Skeletal muscle tissue (tissue), 4 donors: ENCODE results near the gene MARCHF3. TPM values are rescaled to one million over a fixed set of nuclear protein-coding genes. Genes with fewer than 3 reads are reported as not detected.
A peak's percentile ranks its signal among the peaks of the same experiment; 100 is the strongest.
"Not testable (repeated sequence)": the region's sequence is repeated elsewhere in the genome, so short reads cannot be mapped to it uniquely, and the experiment has no call there.

ENCODE experiments used
- H3K27ac ChIP-seq: one replicate; pipeline ENCODE4 v1.7.0; 2013; ENCODE audit warnings: mild to moderate bottlenecking, low read depth, low read length, inconsistent platforms
- H3K27me3 ChIP-seq, 3 donors: one replicate each; pipeline ENCODE4 v1.7.0; 2013; ENCODE audit warnings: low read length in 3 of 3; ENCODE audit not compliant: control insufficient read depth in 3 of 3, insufficient read depth in 3 of 3
- H3K36me3 ChIP-seq, 3 donors: one replicate each; pipeline ENCODE4 v1.7.0; 2013; ENCODE audit warnings: low read length in 3 of 3; ENCODE audit not compliant: control insufficient read depth in 3 of 3, insufficient read depth in 3 of 3
- H3K4me1 ChIP-seq, 3 donors: one replicate each; pipeline ENCODE4 v1.7.0; 2013; ENCODE audit warnings: low read length in 3 of 3, mild to moderate bottlenecking in 3 of 3; ENCODE audit not compliant: control insufficient read depth in 3 of 3, insufficient read depth in 3 of 3
- H3K4me3 ChIP-seq, 3 donors: one replicate each; pipeline ENCODE4 v1.7.0; 2013; ENCODE audit warnings: low read length in 3 of 3
- H3K9ac ChIP-seq, 3 donors: one replicate each; pipeline ENCODE4 v1.7.0; 2013; ENCODE audit warnings: low read length in 3 of 3, mild to moderate bottlenecking in 3 of 3, moderate library complexity in 2 of 3, low read depth in 1 of 3
- H3K9me3 ChIP-seq, 3 donors: one replicate each; pipeline ENCODE4 v1.7.0; 2013; ENCODE audit warnings: low read length in 3 of 3; ENCODE audit not compliant: control insufficient read depth in 3 of 3
- total RNA-seq: library from RNA; depleted of rRNA; stranded (reverse); fragments of >200 nt; gene quantifications from one replicate; pipeline ENCODE4 v1.2.3, GENCODE V29; 2014
- donor health status: Osteomylitis.

The MARCHF3 gene
- total RNA-seq, 1 donor from 2014 or later = 18.8 TPM

- not testable (repeated sequence) for H3K9me3 ChIP-seq, H3K27me3 ChIP-seq, H3K9ac ChIP-seq, H3K4me3 ChIP-seq, H3K36me3 ChIP-seq, H3K27ac ChIP-seq
- peaks cover 15 to 33% (median 17%) of the 10 kb centered on the region in 3 donors for H3K4me1 ChIP-seq
Observed at GRCh38 chr5:127005282-127005681, 25.1 kb downstream of the MARCHF3 start.

- peak overlapping the region; percentile 2 for H3K27ac ChIP-seq
Observed at GRCh38 chr5:127004721-127005120, 25.6 kb downstream of the MARCHF3 start.

GRCh38 chr5:127003798-127004495 is 26.4 kb downstream of the MARCHF3 start:
- H3K9me3 ChIP-seq = no peaks in the 10 kb centered on the region
- H3K4me3 ChIP-seq = peak overlapping the region in 1 of 3 donors; percentile 33
- peaks cover 18 to 32% (median 18%) of the 10 kb centered on the region in 3 donors for H3K4me1 ChIP-seq
- H3K27ac ChIP-seq = peak overlapping the region; percentile 25
- no peaks in the 10 kb centered on the region for H3K36me3 ChIP-seq
- no peaks in the 10 kb centered on the region for H3K27me3 ChIP-seq
- peak overlapping the region in 2 of 3 donors; percentile 20 to 28 for H3K9ac ChIP-seq

More at GRCh38 chr5:127004721-127005120, 25.6 kb downstream of the MARCHF3 start:
- Histone ChIP-seq H3K4me3 (peak overlapping the region in 1 of 3 donors; percentile 18), H3K36me3 (no peaks in the 10 kb centered on the region), H3K9ac (no peak overlapping the region), H3K4me1 (peaks cover 15 to 30% (median 16%) of the 10 kb centered on the region in 3 donors), H3K9me3 (no peaks in the 10 kb centered on the region), H3K27me3 (no peaks in the 10 kb centered on the region)

DNA sequence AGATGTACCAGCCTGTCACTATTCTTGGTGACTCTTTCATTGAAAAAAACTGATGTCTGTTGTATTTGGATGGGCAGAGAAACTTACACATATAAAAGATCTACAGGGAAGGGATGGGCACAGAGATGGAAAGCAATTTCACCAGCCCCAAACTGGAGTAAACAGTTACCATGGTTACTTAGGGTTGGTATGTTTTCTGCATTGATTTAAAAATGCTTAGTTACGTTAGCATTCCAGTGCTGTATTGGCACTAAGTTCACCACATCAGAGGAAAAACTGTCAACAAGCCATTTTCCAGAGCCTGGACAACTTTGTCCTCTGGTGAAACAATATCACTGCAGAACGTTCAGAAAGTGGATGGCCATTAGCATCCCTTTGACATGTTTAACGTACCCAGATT is 28.0 kb downstream of the MARCHF3 start:
- H3K4me1 ChIP-seq = peaks cover 25 to 38% (median 26%) of the 10 kb centered on the region in 3 donors
- no peaks in the 10 kb centered on the region for H3K9me3 ChIP-seq
- no peak overlapping the region for H3K4me3 ChIP-seq

DNA sequence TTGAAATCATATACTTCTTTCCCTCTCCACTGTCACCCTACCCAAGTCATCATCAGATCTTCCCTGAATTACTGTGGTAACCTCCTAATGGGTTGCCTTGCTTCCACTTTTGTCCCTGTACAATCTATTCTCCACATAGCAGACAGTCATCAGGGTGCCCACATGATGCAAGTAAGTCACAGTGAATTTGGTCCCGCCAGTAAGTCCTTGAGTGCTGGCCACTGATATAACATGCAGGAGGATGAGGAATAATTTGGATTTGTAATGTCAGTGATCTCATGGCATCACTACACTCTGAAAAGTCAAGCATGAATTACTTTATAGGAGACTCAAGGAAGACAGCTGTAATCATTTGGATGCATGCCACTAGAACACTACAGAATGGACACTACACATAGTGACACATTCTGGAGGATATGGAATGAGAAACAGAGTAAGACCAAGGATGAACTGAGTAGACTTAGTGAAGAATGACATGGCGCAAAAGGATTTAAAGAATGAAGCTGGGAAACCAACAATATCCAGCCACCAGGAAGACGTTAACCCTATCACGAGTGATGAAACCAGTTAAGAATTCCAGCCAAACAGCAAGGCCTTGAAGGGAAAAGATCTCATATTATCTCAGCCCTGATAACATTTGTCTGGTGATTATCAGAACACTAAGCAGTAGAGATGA is 28.6 kb downstream of the MARCHF3 start:
- Histone ChIP-seq H3K4me1 (peaks cover 25 to 38% (median 27%) of the 10 kb centered on the region in 3 donors), H3K27me3 (no peaks in the 10 kb centered on the region), H3K9ac (no peak overlapping the region), H3K27ac (peak overlapping the region; percentile 9), H3K4me3 (no peak overlapping the region), H3K36me3 (no peaks in the 10 kb centered on the region), H3K9me3 (no peaks in the 10 kb centered on the region)

More for the DNA sequence above, 28.0 kb downstream of the MARCHF3 start:
- Histone ChIP-seq H3K36me3 (no peaks in the 10 kb centered on the region), H3K9ac (no peak overlapping the region), H3K27me3 (no peaks in the 10 kb centered on the region), H3K27ac (no peak overlapping the region)

DNA sequence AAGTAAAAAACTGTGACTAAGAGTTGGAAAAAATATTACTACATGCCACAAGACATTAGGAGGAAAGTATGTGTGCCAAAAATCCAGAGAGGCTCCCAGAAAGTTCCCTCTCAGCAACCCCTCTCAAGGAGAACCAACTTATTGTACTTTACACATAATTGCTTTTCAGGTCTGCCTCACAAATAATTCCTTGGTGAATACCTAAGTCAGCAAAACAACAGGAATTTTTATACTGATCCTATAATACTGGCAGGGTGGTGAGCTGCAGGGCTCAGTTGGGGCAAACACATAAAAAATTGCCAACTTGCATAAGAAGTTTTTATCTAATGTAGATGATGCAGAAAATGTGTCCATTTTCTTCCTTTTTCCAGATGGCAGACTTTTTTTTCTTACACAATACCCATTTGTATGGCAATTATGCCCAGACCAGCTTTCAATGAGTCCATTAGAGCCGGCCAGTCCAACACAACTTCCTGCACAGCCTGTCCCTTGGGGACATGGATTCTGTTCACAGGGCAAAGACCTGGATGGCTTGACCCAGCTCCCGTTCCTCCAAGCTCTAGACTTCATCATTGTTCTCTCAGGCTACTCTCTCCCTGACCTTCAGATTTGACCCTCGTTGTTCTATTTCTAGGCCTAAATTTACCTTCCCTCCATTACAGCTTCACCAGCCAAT is 31.3 kb downstream of the MARCHF3 start:
- Histone ChIP-seq H3K4me3 (peak overlapping the region in 1 of 3 donors; percentile 17), H3K27me3 (no peaks in the 10 kb centered on the region), H3K4me1 (peaks cover 24 to 34% (median 27%) of the 10 kb centered on the region in 3 donors), H3K27ac (peak overlapping the region; percentile 71), H3K36me3 (no peaks in the 10 kb centered on the region), H3K9me3 (no peaks in the 10 kb centered on the region), H3K9ac (peak overlapping the region in 1 of 3 donors; percentile 51)

DNA sequence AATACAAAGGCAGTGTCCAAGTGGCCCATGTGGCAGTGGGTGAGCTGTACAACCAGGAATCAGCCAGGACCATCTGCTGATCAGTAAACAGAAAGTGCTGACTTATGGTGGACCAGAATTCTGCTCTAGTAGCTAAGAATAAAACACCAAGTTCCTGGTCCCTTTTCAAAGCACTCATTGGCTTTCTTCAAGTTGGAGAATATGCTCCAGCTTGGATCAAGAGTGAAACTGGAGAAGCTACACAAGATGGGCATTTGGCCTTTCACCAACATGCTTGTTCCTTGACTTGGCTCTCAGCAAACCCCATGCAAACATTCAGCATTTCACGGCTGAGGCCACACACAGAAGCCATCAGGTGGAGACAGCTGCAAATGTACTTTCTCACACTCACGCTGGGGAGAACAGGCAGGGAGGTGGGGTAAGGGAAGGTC is 32.1 kb downstream of the MARCHF3 start:
- Histone ChIP-seq H3K9ac (peak overlapping the region; percentile 27 to 51 (median 35)), H3K27me3 (no peaks in the 10 kb centered on the region), H3K9me3 (no peaks in the 10 kb centered on the region), H3K36me3 (no peaks in the 10 kb centered on the region), H3K27ac (peak overlapping the region; percentile 71), H3K4me3 (peak overlapping the region; percentile 31 to 45 (median 44)), H3K4me1 (peaks cover 20 to 31% (median 23%) of the 10 kb centered on the region in 3 donors)

DNA sequence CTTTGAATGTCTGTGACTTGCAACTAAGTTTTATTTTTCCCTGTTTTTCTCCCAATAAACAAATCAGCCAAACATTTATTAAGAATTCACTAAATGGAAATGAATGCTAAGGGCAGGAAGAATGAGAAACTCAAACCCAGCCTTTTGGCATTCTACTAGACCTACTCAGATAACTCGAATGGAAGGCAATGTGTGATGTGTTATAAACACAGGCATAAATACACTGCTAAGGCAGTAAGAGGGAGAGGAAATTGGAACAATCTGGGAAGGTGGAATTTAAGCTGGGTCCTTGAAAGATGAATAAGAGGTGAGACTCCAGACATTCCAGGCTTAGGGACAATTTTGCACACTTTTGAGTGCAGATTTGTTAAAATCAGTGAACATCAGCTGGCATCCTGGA is 34.7 kb downstream of the MARCHF3 start:
- peaks cover 17 to 21% (median 19%) of the 10 kb centered on the region in 3 donors for H3K4me1 ChIP-seq
- no peak overlapping the region for H3K27ac ChIP-seq
- no peaks in the 10 kb centered on the region for H3K9me3 ChIP-seq
- H3K36me3 ChIP-seq = no peaks in the 10 kb centered on the region
- no peak overlapping the region for H3K4me3 ChIP-seq
- no peaks in the 10 kb centered on the region for H3K27me3 ChIP-seq
- H3K9ac ChIP-seq = no peak overlapping the region

DNA sequence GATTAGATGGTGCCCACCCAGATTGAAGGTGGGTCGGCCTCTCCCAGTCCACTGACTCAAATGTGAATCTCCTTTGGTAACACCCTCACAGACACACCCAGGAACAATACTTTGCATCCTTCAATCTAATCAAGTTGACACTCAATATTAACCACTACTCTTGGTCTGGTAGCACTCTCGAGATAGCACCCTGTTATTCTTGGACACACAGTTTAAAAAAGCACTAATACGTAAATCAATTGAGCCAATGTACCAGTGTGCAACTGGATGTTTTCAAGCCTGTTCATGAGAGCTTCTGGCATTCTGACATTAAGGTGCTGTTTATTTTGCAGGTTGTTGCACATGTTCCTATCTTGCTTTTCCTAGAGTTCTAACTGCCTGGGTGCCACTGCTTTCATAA is 35.3 kb downstream of the MARCHF3 start:
- Histone ChIP-seq H3K9ac (no peak overlapping the region), H3K9me3 (no peaks in the 10 kb centered on the region), H3K4me1 (peaks cover 17 to 21% (median 19%) of the 10 kb centered on the region in 3 donors), H3K36me3 (no peaks in the 10 kb centered on the region), H3K4me3 (no peak overlapping the region), H3K27ac (no peak overlapping the region), H3K27me3 (no peaks in the 10 kb centered on the region)
